ENCODE measurements around the gene KCNAB1. TPM values are rescaled to one million over a fixed set of nuclear protein-coding genes. Genes with fewer than 3 reads are reported as not detected.

The KCNAB1 gene
- total RNA-seq, 1 experiment from 2014 or later, result 1.0 TPM

GRCh38 chr3:156148345-156148945, 28.1 kb downstream of the KCNAB1 start:
- DNase-seq (ENCODE audit: low spot score) (no peak), ATAC-seq (no peak)
- Mint-ChIP-seq H3K4me1 (peaks cover 12% of the 10 kb centered on the region), H3K36me3 (no peaks in the 10 kb centered on the region), H3K27me3 (ENCODE audit: low read depth) (no peaks in the 10 kb centered on the region), H3K9me3 (no peaks in the 10 kb centered on the region), H3K4me3 (no peak overlapping the region), H3K27ac (no peak overlapping the region)
- CTCF ChIA-PET, result interaction anchor here (0.7 to 3.0 kb wide), 7 partner anchors 26 to 361 kb away, joined by 3 to 27 read pairs (median 3); no protein-coding TSS in a partner anchor
- POLR2A ChIA-PET, result no interaction called here
- TF ChIP-seq, protein P1, sequence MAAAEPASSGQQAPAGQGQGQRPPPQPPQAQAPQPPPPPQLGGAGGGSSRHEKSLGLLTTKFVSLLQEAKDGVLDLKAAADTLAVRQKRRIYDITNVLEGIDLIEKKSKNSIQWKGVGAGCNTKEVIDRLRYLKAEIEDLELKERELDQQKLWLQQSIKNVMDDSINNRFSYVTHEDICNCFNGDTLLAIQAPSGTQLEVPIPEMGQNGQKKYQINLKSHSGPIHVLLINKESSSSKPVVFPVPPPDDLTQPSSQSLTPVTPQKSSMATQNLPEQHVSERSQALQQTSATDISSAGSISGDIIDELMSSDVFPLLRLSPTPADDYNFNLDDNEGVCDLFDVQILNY (CRISPR knock-in tag; IDR thresholded peaks at IDR 0.05), result no peak
- TF ChIP-seq, protein P2, sequence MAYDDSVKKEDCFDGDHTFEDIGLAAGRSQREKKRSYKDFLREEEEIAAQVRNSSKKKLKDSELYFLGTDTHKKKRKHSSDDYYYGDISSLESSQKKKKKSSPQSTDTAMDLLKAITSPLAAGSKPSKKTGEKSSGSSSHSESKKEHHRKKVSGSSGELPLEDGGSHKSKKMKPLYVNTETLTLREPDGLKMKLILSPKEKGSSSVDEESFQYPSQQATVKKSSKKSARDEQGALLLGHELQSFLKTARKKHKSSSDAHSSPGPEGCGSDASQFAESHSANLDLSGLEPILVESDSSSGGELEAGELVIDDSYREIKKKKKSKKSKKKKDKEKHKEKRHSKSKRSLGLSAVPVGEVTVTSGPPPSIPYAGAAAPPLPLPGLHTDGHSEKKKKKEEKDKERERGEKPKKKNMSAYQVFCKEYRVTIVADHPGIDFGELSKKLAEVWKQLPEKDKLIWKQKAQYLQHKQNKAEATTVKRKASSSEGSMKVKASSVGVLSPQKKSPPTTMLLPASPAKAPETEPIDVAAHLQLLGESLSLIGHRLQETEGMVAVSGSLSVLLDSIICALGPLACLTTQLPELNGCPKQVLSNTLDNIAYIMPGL (CRISPR knock-in tag; IDR thresholded peaks at IDR 0.05), result no peak
- TF ChIP-seq HMGA2 (CRISPR knock-in tag; IDR thresholded peaks at IDR 0.05), result no peak
- TF ChIP-seq ATF2 (CRISPR knock-in tag; IDR thresholded peaks at IDR 0.05; ENCODE audit: borderline replicate concordance, low read depth), result no peak

GRCh38 chr3:156148946-156149381, 28.6 kb downstream of the KCNAB1 start:
- H3K36me3 Mint-ChIP-seq, result no peaks in the 10 kb centered on the region
- H3K27me3 Mint-ChIP-seq (ENCODE audit: low read depth), result no peaks in the 10 kb centered on the region
- ATAC-seq (no peak), DNase-seq (ENCODE audit: low spot score) (no peak)
- CTCF ChIA-PET, result interaction anchor here (0.7 to 3.0 kb wide), 8 partner anchors 18 to 361 kb away, joined by 3 to 27 read pairs (median 3); no protein-coding TSS in a partner anchor
- TF ChIP-seq FOXP4 (CRISPR knock-in tag; IDR thresholded peaks at IDR 0.05), result no peak
- TF ChIP-seq NR2C2 (CRISPR knock-in tag; IDR thresholded peaks at IDR 0.05), result no peak
- TF ChIP-seq ZNF671 (CRISPR knock-in tag; IDR thresholded peaks at IDR 0.05), result no peak
- TF ChIP-seq, protein P3, sequence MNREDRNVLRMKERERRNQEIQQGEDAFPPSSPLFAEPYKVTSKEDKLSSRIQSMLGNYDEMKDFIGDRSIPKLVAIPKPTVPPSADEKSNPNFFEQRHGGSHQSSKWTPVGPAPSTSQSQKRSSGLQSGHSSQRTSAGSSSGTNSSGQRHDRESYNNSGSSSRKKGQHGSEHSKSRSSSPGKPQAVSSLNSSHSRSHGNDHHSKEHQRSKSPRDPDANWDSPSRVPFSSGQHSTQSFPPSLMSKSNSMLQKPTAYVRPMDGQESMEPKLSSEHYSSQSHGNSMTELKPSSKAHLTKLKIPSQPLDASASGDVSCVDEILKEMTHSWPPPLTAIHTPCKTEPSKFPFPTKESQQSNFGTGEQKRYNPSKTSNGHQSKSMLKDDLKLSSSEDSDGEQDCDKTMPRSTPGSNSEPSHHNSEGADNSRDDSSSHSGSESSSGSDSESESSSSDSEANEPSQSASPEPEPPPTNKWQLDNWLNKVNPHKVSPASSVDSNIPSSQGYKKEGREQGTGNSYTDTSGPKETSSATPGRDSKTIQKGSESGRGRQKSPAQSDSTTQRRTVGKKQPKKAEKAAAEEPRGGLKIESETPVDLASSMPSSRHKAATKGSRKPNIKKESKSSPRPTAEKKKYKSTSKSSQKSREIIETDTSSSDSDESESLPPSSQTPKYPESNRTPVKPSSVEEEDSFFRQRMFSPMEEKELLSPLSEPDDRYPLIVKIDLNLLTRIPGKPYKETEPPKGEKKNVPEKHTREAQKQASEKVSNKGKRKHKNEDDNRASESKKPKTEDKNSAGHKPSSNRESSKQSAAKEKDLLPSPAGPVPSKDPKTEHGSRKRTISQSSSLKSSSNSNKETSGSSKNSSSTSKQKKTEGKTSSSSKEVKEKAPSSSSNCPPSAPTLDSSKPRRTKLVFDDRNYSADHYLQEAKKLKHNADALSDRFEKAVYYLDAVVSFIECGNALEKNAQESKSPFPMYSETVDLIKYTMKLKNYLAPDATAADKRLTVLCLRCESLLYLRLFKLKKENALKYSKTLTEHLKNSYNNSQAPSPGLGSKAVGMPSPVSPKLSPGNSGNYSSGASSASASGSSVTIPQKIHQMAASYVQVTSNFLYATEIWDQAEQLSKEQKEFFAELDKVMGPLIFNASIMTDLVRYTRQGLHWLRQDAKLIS (CRISPR knock-in tag; IDR thresholded peaks at IDR 0.05; ENCODE audit: borderline replicate concordance), result no peak
- TF ChIP-seq NR3C1 (CRISPR knock-in tag; conservative IDR thresholded peaks at IDR 0.05; ENCODE audit: low read depth), result no peak
- no peak for TF ChIP-seq TP53 (CRISPR knock-in tag; IDR thresholded peaks at IDR 0.05)
- TF ChIP-seq, protein P4, sequence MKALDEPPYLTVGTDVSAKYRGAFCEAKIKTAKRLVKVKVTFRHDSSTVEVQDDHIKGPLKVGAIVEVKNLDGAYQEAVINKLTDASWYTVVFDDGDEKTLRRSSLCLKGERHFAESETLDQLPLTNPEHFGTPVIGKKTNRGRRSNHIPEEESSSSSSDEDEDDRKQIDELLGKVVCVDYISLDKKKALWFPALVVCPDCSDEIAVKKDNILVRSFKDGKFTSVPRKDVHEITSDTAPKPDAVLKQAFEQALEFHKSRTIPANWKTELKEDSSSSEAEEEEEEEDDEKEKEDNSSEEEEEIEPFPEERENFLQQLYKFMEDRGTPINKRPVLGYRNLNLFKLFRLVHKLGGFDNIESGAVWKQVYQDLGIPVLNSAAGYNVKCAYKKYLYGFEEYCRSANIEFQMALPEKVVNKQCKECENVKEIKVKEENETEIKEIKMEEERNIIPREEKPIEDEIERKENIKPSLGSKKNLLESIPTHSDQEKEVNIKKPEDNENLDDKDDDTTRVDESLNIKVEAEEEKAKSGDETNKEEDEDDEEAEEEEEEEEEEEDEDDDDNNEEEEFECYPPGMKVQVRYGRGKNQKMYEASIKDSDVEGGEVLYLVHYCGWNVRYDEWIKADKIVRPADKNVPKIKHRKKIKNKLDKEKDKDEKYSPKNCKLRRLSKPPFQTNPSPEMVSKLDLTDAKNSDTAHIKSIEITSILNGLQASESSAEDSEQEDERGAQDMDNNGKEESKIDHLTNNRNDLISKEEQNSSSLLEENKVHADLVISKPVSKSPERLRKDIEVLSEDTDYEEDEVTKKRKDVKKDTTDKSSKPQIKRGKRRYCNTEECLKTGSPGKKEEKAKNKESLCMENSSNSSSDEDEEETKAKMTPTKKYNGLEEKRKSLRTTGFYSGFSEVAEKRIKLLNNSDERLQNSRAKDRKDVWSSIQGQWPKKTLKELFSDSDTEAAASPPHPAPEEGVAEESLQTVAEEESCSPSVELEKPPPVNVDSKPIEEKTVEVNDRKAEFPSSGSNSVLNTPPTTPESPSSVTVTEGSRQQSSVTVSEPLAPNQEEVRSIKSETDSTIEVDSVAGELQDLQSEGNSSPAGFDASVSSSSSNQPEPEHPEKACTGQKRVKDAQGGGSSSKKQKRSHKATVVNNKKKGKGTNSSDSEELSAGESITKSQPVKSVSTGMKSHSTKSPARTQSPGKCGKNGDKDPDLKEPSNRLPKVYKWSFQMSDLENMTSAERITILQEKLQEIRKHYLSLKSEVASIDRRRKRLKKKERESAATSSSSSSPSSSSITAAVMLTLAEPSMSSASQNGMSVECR (CRISPR knock-in tag; IDR thresholded peaks at IDR 0.05; ENCODE audit: borderline replicate concordance), result no peak
- TF ChIP-seq, protein P5, sequence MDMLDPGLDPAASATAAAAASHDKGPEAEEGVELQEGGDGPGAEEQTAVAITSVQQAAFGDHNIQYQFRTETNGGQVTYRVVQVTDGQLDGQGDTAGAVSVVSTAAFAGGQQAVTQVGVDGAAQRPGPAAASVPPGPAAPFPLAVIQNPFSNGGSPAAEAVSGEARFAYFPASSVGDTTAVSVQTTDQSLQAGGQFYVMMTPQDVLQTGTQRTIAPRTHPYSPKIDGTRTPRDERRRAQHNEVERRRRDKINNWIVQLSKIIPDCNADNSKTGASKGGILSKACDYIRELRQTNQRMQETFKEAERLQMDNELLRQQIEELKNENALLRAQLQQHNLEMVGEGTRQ (CRISPR knock-in tag; IDR thresholded peaks at IDR 0.05), result no peak
- TF ChIP-seq SOX15 (CRISPR knock-in tag; IDR thresholded peaks at IDR 0.05), result no peak
- TF ChIP-seq, protein P6, sequence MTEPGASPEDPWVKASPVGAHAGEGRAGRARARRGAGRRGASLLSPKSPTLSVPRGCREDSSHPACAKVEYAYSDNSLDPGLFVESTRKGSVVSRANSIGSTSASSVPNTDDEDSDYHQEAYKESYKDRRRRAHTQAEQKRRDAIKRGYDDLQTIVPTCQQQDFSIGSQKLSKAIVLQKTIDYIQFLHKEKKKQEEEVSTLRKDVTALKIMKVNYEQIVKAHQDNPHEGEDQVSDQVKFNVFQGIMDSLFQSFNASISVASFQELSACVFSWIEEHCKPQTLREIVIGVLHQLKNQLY (CRISPR knock-in tag; IDR thresholded peaks at IDR 0.05), result no peak
- POLR2A ChIA-PET, result no interaction called here
- H3K4me3 Mint-ChIP-seq, result no peak overlapping the region
- peaks cover 12% of the 10 kb centered on the region for H3K4me1 Mint-ChIP-seq
- H3K9me3 Mint-ChIP-seq, result peaks cover 4% of the 10 kb centered on the region; the same call in 1 of the 2 replicates
- no peak overlapping the region for H3K27ac Mint-ChIP-seq

Measured in WTC11 (cell line).